Hematopoietic multipotent progenitor cell treated with erythropoietin and hydrocortisone succinate and interleukin-3 and kit ligand, for 6 days (in vitro differentiated cells): ENCODE measurements around the gene RILPL1.
"Not testable (repeated sequence)": the region's sequence is repeated elsewhere in the genome, so short reads cannot be mapped to it uniquely, and the experiment has no call there.

Experiments
- DNase-seq: peaks from one replicate; pipeline ENCODE4 v3.0.0-alpha.2; 2015

Gene RILPL1

DNA sequence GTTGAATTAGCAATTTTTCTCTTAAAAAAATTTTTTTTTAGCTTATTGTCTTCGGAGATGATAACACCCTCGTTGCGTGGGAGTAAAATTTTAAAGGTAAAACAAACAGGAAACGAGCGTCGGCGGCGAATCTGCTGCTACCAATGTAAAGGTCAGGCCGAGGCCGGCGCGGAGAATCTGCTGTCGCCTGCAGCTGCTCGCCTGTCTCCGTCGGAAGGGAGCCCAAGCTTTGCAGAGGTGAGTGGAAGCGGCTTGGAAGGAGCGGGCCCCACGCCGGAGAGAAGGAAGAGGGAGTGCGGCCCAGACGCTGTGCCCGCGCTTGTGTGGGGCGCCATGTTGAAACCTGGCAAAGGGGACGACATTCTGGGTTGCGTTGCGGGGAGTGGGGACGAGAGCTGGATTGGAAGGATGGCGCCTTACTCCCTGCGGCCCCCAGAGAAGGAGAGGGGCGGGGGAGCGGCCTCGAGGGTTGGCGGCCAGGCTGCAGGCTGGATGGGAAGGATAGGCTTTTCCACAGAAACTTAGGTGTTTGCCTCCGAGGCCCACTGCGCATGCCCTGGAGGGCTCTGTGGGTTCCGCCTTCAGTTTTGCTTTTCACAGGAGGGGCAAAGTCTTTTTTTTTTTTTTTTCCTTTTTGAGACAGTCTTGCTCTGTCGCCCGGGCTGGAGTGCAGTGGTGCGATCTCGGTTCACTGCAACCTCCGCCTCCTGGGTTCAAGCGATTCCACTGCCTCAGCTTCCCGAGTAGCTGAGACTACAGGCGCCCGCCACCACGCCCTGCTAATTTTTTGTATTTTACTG, 75.3 kb downstream of the RILPL1 start, which contains the start of gene SNRNP35:
SNRNP35 (plus strand) TSS at position 160 of the 800 bp plus-strand sequence. CDS start 7,402 bp downstream, outside the sequence.
- peak; percentile 92 for DNase-seq

DNA sequence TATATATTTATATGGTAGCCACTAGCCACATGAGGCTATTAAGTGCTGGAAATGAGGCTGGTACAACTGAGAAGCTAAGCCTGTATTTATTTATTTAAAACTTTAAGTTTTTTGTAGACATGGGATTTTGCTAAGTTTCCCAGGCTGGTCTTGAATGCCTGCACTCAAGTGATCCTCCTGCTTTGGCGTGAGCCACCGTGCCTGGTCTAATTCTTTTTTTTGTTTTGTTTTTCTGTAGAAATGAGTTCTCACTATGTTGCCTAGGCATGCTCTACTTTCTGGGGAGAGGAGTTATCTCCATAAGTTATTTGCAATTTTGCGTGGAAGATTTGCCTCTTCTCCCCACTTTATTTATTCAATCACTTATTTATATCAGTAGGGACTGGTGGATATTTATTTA, 80.4 kb downstream of the RILPL1 start:
- no peak for DNase-seq

DNA sequence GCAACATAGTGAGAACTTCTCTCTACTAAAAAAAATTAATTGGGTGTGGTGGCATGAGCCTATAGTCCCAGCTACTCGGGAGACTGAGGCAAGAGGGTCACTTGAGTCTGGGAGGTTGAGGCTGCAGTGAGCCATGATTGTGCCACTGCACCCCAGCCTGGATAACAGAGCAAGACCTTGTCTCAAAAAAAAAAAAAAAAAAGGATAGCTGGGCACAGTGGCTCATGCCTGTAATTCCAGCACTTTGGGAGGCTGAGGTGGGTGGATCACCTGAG, 81.3 kb downstream of the RILPL1 start:
- DNase-seq, result not testable (repeated sequence)

DNA sequence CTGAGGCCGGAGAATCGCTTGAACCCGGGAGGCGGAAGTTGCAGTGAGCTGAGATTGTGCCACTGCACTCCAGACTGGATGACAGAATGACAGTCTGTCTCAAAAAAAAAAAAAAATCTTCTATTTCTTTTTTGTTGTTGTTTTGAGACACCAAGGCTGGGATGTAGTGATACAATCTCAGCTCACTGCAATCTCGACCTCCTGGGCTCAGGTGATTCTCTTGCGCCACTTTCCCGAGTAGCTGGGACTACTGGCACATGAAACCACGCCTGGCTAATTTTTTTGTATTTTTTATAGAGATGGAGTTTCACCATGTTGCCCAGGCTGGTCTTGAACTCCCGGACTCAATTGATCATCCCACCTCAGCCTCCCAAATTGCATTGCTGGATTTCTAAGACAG, 82.9 kb downstream of the RILPL1 start:
- no peak for DNase-seq

DNA sequence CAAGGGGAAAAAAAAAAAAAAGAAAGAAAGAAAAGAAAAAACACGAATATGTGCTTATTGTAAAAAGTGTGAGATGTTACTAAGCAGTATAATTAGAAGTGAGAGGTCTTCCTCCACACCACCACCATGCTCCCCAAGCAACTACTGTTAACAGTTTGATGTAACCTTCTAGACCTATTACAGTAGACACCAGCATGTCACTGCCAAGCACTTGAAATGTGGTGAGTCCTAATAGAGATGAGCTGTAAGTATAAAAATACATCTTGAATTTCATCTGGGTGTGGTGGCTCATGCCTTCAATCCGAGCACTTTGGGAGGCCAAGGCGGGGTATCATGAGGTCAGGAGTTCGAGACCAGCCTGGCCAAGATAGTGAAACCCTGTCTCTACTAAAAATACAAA, 83.7 kb downstream of the RILPL1 start:
- no peak for DNase-seq

DNA sequence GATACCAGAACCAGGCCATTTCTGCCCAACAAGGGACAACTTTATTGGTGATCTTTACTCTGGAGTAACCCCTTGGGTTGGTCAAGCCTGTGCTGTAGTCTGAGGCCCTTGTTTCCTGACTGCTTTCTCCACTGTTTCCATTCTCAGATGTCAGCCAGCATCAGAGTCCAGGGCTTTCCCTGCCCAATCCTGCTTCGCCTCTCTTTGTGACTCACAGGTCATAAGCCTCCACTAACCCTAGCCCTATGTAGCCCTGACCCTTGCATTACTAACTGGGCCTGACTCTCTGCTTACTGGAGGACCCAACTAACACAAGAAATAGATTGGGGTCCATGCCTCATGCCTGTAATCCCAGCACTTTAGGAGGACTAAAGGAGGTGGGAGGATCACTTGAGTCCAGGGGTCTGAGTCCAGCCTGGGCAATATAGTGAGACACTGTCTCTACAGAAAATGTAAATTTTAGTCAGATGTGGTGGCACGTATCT, 84.2 kb downstream of the RILPL1 start:
- no peak for DNase-seq

DNA sequence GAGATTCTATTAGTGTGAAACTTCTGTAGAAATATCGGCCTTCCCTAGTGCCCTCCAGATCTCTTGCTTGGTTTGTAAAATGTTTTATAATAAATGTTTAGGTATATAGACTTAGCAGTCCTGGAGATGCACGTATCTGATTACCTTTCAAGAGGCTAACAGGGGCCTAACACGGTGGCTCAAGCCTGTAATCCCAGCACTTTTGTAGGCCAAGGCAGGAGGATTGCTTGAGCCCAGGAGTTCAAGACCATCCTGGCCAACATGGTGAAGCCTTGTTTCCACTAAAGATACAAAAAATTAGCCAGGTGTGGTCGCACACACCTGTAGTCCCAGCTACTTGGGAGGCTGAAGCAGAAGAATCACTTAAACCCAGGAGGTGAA, 87.2 kb downstream of the RILPL1 start:
- no peak for DNase-seq

DNA sequence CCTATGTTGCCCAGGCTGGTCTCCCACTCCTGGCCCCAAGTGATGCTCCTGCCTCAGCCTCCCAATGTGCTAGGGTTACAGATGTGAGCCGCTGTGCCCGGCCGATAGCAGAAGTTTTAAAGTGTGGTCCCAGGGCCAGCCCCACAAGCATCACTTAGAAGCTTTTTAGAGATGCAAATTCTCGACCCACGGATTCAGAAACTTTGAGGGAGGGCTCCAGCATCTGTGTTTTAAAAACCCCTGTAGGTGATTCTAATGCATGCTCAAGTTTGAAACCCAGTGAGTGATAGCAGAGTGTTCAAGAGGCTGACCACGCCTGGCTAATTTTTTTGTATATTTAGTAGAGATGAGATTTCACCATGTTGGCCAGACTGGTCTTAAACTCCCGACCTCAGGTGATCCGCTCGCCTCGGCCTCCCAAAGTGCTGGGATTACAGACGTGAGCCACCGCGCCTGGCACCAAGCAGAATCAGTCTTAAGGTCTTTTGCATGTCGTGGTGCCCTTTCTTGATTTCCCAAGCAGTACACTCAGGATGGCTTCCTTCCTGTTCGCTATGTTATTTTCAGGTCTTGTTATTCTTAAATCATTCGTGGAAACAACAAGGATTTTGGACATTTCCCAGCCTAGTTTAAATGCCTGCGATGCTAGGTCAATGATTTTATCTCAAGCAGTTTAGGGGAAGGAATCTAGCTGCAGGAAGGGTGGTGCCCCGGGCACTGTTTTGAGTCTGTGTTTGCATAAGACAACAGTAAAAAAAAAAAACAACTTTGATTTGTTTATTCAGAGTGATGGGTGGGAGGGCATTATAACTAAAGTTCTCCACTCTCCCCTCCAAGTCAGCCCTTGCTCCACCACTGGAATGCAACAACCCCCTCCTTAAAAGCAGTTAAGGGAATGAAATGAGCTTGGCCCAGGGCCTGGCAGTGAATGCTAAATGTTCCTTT, 87.9 kb downstream of the RILPL1 start:
- no peak for DNase-seq

DNA sequence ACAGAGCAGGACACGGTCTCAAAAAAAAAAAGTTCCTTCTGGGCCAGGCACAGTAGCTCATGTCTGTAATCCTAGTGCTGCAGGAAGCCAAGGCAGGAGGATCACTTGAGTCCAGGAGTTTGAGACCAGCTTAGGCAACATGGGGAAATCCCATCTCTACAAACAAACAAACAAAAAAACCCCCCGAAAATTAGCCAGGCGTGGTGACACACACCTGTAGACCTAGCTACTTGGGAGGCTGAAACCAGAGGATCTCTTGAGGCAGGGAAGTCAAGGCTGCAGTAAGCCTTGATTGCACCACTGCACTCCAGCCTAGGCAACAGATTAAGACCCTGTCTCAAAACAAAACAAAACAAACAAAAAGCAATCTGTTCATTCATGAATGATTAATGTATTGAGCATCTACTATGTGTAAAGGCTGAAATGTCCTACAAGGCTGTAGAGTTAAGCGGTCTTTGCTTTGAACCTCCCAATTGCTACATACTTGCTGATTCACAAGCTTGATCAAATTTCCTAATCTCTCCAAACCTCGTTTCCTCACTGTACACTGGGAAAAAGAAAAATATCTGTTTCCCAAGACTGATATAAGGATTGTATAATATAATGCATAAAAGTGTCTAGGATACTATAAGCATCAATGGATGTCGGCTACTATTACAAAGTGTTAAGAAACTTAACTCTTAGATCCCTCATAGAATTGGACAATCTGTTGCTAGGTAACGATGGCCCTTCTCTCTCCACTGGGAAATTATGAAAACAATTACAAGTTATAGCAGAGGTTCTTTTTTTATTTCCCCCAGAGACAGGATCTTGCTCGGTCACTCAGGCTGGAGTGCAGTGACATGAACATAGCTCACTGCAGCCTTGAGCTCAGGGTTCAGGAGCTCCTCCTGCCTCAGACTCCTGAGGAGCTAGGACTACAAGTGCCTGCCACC, 89.2 kb downstream of the RILPL1 start:
- DNase-seq, result no peak

DNA sequence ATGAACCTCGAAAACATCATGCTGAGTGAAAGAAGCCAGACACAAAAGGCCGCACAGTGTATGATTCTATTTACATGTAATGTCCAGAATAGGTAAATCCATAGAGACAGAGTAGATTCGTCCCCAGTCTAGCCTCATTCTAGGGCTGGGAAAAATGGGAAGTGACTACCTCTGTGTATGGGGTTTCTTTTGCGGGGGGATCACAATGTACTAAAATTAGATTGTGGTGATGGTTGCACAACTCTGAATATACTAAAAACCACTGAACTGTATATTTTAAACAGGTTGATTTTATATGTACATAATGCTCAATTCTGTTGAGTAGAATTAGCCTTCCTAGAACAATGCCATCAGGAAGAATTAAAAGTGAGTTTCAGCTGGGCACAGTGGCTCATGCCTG, 90.7 kb downstream of the RILPL1 start:
- no peak for DNase-seq

DNA sequence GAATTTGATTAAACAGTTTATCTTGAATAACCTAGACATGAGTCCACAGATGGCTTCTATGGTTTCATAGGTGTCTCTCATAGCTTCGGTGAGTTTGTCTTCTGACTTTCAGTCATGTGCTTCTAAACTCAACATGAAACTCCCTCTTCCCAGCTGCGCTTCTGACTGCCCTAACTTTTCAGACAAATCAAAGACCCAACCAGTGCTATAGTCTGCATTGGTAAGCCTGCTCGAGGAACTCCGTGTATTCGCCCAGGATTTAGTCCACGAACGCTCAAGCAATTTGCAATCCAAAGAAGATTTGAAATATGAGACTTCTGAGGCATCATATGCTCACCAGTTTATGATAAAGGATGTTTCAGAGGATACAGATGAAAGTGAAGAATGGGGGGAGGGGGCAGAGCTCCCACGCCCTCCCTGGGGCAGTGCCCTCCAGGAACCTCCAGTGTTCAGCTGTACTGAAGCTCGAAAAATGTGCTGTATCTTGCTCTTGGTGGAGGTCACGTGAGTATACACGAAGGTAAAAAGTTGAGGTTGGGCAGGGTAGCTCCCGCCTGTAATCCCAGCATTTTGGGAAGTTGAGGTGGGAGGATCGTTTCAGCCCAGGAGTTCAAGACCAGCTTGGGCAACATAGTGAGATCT, 91.9 kb downstream of the RILPL1 start:
- no peak for DNase-seq

DNA sequence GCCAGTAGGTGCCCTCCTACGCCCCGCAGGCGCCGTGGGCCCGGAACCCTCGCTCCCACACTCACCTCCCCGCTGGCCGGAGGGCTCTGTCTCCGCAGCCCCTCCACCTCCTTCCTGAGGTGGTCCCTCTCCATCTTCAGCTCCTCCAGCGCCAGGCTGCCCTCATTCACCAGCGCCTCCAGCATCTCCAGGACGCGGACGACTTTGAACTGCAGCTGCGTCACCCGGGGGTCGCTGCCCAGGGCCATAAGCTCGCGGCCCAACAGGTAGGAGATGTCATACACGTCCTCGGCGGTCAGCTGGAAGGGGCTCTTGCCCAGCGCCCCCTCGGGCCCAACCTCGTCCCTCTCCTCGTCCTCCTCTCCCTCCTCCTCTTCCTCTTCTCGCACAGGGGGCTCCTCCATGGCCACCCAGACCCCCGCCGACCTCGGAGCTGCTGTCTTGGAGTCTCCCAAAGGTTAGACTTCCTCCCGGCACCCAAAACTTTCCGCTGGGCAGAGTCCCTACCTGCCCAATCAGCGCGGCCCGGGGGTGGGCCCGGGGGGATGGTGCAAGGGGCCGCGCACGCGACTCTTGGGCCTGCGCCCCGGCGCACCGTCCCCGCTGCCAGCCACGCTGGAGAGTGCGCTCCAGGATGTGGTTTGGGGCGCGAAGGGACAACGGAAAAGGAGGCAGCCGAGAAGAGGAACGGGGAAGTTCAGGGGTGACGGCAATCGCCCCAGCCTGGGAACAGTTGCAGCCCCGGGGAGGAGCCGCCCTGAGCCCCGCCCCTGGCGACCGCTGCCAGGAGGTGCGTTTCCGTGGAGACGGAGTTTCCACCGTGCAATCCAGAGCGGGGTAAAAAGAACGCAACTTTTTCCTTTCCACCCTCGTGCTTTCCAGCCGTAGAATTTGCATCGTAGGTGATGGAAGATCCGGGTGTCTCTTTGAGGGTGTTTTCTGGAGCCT, 97.2 kb downstream of the RILPL1 start, which contains the start of gene RILPL2:
RILPL2 (minus strand) TSS at position 668 of the 948 bp plus-strand sequence; CDS start at position 404, 264 bp downstream.
- DNase-seq, result peak; percentile 94

DNA sequence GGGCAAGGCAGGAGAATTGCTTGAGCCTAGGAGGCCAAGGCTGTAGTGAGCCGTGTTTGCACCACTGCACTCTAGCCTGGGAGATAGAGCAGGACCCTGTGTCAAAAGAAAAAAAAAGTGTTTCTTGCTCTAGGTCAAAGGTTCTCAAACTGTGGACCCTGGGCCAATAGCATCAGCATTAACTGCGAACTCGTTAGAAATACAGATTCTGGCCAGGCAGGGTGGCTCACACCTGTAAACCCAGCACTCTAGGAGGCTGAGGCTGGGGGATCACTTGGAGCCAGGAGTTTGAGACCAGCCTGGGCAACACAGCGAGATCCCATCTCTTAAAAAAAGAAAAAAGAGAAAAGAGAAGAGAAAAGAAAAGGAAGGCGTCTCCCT, 97.9 kb downstream of the RILPL1 start:
- DNase-seq, result no peak

DNA sequence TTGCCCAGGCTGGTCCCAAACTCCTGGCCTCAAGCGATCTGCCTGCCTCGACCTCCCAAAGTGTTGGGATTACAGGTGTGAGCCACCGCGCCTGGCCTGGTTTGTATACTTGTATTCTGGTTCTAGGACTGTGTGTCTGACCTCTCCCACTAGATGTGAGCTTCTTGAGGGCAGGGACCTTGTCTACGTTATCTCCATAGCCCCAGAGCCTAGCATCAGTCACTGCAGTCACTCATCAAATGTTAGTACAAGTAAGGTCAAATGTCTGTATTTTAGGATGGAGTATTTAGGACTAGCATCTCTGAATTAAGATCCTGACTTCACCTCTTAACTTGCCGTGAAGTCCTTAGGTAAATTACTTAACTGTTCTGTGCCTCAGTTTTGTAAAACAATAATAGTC, 99.9 kb downstream of the RILPL1 start:
- DNase-seq, result peak; percentile 40

DNA sequence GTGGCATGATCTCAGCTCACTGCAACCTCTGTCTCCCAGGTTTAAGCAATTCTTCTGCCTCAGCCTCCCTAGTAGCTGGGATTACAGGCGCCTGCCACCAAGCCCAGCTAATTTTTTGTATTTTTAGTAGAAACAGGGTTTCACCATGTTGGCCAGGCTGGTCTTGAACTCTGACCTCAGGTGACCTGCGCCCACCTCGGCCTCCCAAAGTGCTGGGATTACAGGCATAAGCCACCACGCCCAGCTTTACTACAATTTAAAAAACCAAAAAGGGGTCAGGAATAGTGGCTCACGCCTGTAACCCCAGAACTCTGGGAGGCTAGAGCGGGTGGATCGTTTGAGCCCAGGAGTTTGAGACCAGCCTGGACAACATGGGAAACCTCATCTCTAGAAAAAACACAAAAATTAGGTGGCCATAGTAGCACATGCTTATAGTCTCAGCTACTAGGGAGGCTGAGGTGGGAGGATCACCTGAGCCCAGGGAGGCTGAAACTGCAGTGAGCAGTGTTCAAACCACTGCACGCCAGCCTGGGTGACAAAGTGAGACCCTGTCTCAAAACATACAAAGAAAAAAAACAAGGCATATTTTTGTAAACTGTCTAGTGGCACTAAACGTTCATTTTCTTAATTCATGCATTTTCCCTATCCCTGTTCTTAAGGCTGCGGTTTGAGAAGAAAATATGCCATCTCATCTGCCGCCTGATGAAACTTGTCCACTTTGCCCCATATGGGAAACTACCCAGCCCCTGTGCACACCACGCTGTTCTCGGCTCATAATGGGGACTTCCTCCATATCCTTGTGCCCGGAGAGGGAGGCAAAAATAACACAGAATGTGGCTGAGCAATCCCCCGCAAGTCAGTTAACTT, 101.3 kb downstream of the RILPL1 start:
- peak; percentile 83 for DNase-seq

DNA sequence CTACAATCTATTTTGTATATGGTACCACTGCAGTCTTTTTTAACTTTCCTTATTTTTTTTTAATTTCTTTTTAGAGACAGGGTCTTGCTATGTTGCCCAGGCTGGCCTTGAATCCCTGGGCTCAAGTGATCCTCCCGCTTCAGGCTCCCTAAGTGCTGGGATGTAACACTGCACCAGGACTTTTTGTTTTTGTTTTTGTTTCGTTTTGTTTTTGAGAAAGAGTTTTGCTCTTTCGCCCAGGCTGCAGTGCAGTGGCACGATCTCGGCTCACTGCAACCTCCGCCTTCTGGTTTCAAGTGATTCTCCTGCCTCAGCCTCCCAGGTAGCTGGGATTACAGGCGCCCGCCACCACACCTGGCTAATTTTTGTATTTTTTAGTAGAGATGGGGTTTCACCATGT, 104.4 kb downstream of the RILPL1 start:
- not testable (repeated sequence) for DNase-seq

DNA sequence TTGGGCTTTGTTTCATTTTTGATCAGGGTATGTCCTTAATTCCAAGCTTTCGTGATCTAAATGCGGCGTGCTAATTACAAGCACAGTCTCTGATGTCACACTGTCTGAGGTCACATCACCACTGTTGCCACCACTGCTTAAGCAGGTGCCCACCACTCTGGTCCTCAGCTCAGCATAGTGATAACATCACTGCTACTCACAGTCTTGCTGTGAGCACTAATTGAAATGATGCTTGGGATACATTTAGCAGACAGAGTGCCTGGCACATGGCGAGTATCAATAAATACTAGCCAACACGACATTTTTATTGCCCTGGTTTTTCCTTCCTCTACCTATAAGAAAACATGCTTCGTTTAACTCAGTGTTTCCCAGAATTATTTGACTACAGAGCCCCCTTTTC, 104.9 kb downstream of the RILPL1 start:
- DNase-seq, result no peak

DNA sequence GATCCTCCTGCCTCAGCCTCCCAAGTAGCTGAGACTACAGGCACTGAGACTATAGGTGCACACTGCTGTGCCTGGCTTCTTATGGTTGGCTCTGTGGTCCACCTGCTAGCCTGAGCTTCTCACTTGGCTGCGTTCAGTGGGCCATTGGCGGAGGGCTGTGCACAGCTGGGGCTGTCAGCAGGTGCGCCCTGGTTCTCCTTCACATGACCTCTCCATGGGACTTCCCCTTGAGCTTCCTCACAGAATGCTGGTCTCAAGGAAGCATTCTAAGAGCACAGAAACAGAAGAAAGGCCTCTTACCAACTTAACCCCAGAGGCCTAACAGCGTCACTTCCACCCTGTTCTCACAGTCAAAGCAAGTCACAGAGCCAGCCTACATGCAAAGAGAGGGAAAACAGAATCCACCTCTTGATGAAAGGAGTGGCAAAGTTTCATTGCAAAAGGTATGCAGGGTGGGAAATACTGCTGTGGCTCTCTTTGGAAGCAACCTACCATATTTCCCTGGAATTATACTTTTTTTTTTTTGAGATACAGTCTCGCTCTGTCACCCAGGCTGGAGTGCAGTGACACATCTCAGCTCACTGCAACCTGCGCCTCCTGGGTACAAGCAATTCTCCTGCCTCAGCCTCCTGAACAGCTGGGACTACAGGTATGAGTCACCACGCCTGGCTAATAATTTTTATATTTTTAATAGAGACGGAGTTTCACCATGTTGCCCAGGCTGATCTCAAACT, 106.3 kb downstream of the RILPL1 start:
- DNase-seq, result no peak

DNA sequence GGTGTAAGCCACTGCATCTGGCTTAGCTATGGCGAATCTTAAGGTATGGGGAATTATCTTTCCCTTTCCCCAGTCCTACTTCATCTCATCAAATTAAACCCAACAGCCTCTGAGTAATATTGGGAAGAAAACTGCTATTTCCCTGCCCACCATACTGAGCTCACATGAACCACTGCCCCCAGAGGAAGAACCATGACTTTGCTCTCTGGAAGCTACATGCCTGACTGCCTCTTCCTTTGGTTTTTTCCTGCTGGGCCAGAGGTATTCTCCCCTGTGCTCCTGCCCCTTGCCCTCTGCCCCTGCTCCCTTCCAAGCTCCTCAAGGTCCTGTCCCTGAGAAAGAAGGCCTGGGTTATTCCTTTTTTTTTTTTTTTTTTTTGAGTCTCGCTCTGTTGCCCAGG, 112.2 kb downstream of the RILPL1 start:
- no peak for DNase-seq
